ENCODE data around the gene BTRC. TPM values are rescaled to one million over a fixed set of nuclear protein-coding genes. Genes with fewer than 3 reads are reported as not detected.
"Not testable (repeated sequence)": the region's sequence is repeated elsewhere in the genome, so short reads cannot be mapped to it uniquely, and the experiment has no call there.

Gene BTRC
- polyA plus RNA-seq, 1 experiment: 23.2 TPM

DNA sequence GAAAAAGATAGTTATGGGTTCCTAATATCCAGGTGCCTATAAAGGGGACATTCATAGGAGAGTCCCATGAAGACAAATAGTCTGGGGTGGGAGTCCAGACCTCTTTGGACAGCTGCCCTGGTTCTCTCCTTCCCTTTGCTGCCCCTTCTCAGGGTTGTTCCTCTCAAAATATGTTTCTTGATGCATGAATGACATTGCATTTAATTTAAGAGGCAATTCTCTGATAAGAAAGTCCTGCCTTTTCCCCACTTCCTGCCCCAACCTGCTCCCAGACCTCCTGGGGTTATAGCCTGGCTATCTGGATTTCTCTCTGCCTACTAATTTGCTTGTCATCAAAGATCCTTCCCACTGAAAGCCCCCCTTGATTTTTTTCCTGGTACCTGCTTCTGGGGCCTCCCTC, 12.5 kb upstream of the BTRC start:
- Histone ChIP-seq H3K27me3 (ENCODE audit: control insufficient read depth, insufficient read depth, low read length) (peaks cover 7% of the 10 kb centered on the region), H3K27ac (ENCODE audit: low read depth, low read length) (no peak overlapping the region), H3K9me3 (ENCODE audit: control insufficient read depth, insufficient read depth, low read length) (no peaks in the 10 kb centered on the region), H3K4me3 (ENCODE audit: low read depth, low read length) (no peak overlapping the region)
- ChIA-PET CTCF (no interaction called here), POLR2A (no interaction called here)
- DNase-seq (ENCODE audit: low read depth, low spot score): no peak
- TF ChIP-seq, protein P1, sequence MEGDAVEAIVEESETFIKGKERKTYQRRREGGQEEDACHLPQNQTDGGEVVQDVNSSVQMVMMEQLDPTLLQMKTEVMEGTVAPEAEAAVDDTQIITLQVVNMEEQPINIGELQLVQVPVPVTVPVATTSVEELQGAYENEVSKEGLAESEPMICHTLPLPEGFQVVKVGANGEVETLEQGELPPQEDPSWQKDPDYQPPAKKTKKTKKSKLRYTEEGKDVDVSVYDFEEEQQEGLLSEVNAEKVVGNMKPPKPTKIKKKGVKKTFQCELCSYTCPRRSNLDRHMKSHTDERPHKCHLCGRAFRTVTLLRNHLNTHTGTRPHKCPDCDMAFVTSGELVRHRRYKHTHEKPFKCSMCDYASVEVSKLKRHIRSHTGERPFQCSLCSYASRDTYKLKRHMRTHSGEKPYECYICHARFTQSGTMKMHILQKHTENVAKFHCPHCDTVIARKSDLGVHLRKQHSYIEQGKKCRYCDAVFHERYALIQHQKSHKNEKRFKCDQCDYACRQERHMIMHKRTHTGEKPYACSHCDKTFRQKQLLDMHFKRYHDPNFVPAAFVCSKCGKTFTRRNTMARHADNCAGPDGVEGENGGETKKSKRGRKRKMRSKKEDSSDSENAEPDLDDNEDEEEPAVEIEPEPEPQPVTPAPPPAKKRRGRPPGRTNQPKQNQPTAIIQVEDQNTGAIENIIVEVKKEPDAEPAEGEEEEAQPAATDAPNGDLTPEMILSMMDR (IDR thresholded peaks at IDR 0.05; ENCODE audit: low read depth, low read length): no peak

DNA sequence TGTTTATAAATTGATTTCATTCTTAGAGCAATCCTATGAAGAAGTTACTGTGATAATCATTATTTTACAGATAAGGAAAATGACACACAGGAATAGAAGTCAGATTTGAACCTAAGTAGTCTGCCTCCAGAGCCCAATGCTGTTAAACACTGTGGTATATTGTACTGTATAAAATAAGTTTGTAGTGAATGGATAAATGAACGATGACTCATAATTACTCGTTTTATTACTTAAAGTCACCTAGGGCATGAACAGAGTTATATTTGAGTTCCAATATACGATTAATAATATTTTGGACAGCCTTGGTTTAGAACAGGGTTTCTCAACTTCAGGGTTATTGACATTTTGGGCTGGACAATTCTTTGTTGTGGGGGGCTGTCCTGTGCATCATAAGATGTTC, 7.8 kb upstream of the BTRC start:
- CTCF ChIA-PET: interaction anchor here (1.2 kb wide), 1 partner anchor 51 kb away, joined by 3 read pairs; no protein-coding TSS in a partner anchor
- no peak overlapping the region for H3K4me3 ChIP-seq (ENCODE audit: low read depth, low read length)
- no peak overlapping the region for H3K27ac ChIP-seq (ENCODE audit: low read depth, low read length)
- POLR2A ChIA-PET: no interaction called here
- TF ChIP-seq, protein P1 (IDR thresholded peaks at IDR 0.05; ENCODE audit: low read depth, low read length): no peak
- peaks cover 8% of the 10 kb centered on the region for H3K27me3 ChIP-seq (ENCODE audit: control insufficient read depth, insufficient read depth, low read length)
- no peak for DNase-seq (ENCODE audit: low read depth, low spot score)
- no peaks in the 10 kb centered on the region for H3K9me3 ChIP-seq (ENCODE audit: control insufficient read depth, insufficient read depth, low read length)

DNA sequence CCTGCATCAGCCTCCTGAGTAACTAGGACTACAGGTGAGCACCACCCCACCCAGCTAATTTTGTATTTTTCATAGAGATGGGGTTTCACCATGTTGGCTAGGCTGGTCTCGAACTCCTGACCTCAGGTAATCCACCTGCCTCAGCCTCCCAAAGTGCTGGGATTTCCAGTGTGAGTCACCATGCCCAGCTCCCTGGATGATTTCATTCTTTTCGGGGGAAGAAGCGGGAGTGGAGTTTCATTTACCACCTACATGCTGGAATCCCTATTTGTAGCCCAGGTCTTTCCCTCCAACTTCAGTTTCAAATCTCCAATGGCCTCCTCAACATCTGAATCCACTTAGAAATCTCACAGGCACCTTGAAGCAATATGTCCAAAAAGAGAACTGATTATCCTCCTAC, 2.9 kb upstream of the BTRC start:
- TF ChIP-seq, protein P1 (IDR thresholded peaks at IDR 0.05; ENCODE audit: low read depth, low read length): no peak
- DNase-seq (ENCODE audit: low read depth, low spot score): no peak
- CTCF ChIA-PET: no interaction called here

DNA sequence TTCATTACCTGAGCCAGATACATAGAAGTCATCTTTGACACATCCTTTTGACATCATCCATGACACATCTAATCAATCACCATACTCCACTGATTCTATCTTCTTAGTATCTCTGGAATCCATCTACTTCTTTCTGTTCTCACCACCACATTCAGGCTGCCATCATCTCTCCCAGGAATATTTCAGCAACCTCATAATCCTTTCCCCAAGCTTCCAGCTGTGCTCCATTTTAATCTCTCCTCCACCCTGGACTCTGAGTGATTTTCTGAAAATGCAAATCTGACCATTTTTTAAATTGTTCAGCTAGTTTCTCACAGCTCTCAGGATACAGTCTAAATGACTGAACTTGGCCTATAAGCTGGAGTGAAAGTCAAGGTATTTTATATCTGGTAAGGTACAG, 2.5 kb upstream of the BTRC start:
- POLR2A ChIA-PET: no interaction called here

More for the DNA sequence above, 2.9 kb upstream of the BTRC start:
- H3K27me3 ChIP-seq (ENCODE audit: control insufficient read depth, insufficient read depth, low read length): peaks cover 4% of the 10 kb centered on the region
- H3K27ac ChIP-seq (ENCODE audit: low read depth, low read length): no peak overlapping the region
- POLR2A ChIA-PET: no interaction called here
- H3K4me3 ChIP-seq (ENCODE audit: low read depth, low read length): no peak overlapping the region
- H3K9me3 ChIP-seq (ENCODE audit: control insufficient read depth, insufficient read depth, low read length): no peaks in the 10 kb centered on the region

DNA sequence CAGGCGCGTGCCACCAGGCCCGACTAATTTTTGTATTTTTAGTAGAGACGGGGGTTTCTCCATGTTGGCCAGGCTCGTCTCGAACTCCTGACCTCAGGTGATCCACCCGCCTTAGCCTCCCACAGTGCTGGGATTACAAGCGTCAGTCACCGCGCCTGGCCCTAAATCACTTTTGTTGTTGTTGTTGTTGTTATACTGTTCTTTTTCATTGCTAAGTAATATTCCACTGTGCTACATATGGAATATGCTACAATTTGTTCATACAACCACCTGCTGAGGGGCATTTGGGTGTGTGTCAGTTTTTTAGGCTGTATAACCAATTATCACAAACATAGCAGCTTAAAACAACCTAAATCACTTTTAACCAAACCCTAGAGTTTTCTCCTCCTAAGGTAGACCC, 1.1 kb upstream of the BTRC start:
- POLR2A ChIA-PET: not testable (repeated sequence)

More for the DNA sequence above, 2.5 kb upstream of the BTRC start:
- CTCF ChIA-PET: no interaction called here
- no peak for DNase-seq (ENCODE audit: low read depth, low spot score)
- peaks cover 4% of the 10 kb centered on the region for H3K27me3 ChIP-seq (ENCODE audit: control insufficient read depth, insufficient read depth, low read length)
- H3K4me3 ChIP-seq (ENCODE audit: low read depth, low read length): no peak overlapping the region
- H3K9me3 ChIP-seq (ENCODE audit: control insufficient read depth, insufficient read depth, low read length): no peaks in the 10 kb centered on the region
- TF ChIP-seq, protein P1 (IDR thresholded peaks at IDR 0.05; ENCODE audit: low read depth, low read length): no peak
- H3K27ac ChIP-seq (ENCODE audit: low read depth, low read length): no peak overlapping the region

More for the DNA sequence above, 1.1 kb upstream of the BTRC start:
- CTCF ChIA-PET: interaction anchor here (0.8 to 1.8 kb wide), 2 partner anchors 14 to 114 kb away, joined by 4 to 6 read pairs; no protein-coding TSS in a partner anchor
- not testable (repeated sequence) for DNase-seq (ENCODE audit: low read depth, low spot score); H3K4me3 ChIP-seq (ENCODE audit: low read depth, low read length); H3K27ac ChIP-seq (ENCODE audit: low read depth, low read length); H3K9me3 ChIP-seq (ENCODE audit: control insufficient read depth, insufficient read depth, low read length); H3K27me3 ChIP-seq (ENCODE audit: control insufficient read depth, insufficient read depth, low read length)
